Neutrophil (primary cell): ENCODE data around the gene NPBWR2.

Experiments used
- H3K27ac ChIP-seq: fragments of 200-600 bp; sonication (generic); 2 replicates; pipeline ENCODE4 v1.5.1; 2016; ENCODE audit warnings: mild to moderate bottlenecking, moderate library complexity
- H3K27me3 ChIP-seq: fragments of 200-600 bp; sonication (generic); 2 replicates; pipeline ENCODE4 v1.6.0; 2016; ENCODE audit warnings: mild to moderate bottlenecking
- H3K36me3 ChIP-seq: fragments of 200-600 bp; sonication (generic); 2 replicates; pipeline ENCODE4 v1.5.1; 2017
- H3K4me1 ChIP-seq, 2 experiments: fragments of 200-600 bp in 1 of 2; sonication (generic) in 1 of 2; 1 replicate in 1 of 2; 2 replicates in 1 of 2; pipeline versions ENCODE4 v1.5.1 to v1.6.1; 2013 to 2016; ENCODE audit warnings: low read depth in 1 of 2, low read length in 1 of 2, mild to moderate bottlenecking in 1 of 2, moderate library complexity in 1 of 2; ENCODE audit not compliant: control insufficient read depth in 1 of 2, insufficient read depth in 1 of 2
- H3K4me3 ChIP-seq, 2 experiments: fragments of 200-600 bp in 1 of 2; sonication (generic) in 1 of 2; 1 replicate in 1 of 2; 2 replicates in 1 of 2; pipeline ENCODE4 v1.5.1; 2013 to 2016; ENCODE audit warnings: low read depth in 1 of 2, low read length in 1 of 2, mild to moderate bottlenecking in 1 of 2, moderate library complexity in 1 of 2
- H3K9me3 ChIP-seq: fragments of 200-600 bp; sonication (generic); 2 replicates; pipeline ENCODE4 v1.5.1; 2016
- TF ChIP-seq, protein P1 (sequence below): fragments of 200-600 bp; sonication (generic); IDR thresholded peaks from 2 replicates; pipeline ENCODE4 v1.5.1; 2016; ENCODE audit warnings: antibody characterized with exemption

The NPBWR2 gene

DNA sequence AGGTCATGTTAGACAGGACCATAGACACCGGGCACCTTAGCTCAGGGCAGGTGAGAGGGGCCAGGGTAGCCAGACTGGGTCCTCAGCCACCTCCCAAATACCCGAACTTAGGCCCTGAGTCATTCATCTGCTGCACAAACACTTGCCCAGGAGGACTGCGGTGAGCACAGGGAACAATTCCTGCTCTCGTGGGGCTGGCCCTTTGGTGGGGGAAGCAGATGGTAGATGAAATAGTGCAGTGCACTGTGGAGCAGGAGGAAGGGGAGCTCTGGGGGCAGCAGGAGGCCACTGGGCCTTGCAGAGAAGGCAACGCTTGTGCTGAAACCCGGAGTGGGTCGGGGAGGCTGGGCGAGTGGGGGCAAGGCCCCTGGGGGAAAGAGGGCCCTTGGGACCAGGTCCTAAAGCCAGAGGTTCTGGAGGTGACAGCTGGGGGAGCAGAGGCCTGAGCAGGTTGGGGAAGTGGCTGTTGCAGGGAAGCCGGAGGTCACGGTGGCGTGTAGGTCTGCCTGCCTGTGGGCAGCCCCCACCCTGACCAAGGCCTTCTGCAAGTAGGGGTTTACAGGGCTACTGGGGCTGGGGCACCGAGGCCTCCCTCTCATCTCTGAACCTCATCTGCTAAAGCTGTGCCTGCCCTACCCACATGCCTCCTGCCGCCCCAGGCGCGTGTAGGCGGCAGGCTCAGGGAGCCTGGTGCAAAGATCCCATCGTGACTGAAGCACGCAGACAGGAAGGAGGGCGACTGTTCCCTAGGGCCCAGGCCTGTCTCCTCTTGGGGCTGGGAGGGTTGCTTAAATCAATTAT, 4.7 kb upstream of the NPBWR2 start:
- no peak overlapping the region for H3K27ac ChIP-seq
- H3K4me1 ChIP-seq: peaks cover 3 to 5% of the 10 kb centered on the region in 2 experiments
- H3K9me3 ChIP-seq: no peaks in the 10 kb centered on the region
- peaks cover 20% of the 10 kb centered on the region for H3K27me3 ChIP-seq
- no peak overlapping the region for H3K4me3 ChIP-seq
- TF ChIP-seq, protein P1, sequence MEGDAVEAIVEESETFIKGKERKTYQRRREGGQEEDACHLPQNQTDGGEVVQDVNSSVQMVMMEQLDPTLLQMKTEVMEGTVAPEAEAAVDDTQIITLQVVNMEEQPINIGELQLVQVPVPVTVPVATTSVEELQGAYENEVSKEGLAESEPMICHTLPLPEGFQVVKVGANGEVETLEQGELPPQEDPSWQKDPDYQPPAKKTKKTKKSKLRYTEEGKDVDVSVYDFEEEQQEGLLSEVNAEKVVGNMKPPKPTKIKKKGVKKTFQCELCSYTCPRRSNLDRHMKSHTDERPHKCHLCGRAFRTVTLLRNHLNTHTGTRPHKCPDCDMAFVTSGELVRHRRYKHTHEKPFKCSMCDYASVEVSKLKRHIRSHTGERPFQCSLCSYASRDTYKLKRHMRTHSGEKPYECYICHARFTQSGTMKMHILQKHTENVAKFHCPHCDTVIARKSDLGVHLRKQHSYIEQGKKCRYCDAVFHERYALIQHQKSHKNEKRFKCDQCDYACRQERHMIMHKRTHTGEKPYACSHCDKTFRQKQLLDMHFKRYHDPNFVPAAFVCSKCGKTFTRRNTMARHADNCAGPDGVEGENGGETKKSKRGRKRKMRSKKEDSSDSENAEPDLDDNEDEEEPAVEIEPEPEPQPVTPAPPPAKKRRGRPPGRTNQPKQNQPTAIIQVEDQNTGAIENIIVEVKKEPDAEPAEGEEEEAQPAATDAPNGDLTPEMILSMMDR: no peak
- no peaks in the 10 kb centered on the region for H3K36me3 ChIP-seq

DNA sequence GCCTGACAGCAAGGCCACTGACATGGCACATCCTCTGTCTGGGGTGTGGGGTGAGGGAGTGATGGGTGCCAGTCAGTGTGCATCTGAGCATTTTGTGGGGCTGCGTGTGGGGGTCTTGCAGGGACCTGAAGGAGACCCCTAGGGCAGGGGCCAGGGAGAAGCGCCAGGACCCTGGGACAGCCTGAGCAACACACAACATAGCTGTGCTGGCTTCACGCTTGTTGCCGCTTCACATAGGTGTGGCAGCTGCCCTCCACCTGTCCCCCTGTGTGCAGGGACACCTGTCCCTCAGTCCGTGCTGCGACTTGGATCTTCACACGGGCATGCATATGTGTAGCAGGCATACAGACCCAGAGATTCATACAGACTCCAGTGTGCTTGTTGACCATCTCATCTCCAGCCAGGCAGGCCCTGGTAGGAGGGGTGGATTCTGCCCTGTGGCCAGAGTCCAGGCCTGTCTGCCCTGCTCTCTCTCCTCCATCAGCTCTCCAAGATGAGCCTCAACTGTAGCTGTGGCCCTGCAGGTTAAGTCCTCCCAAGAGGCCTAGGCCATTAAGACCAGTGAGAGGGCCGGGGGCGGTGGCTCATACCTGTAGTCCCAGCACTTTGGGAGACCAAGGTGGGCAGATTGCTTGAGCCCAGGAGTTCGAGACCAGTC, 3.2 kb upstream of the NPBWR2 start:
- peaks cover 29% of the 10 kb centered on the region for H3K27me3 ChIP-seq
- TF ChIP-seq, protein P1: no peak
- peaks cover 3 to 5% of the 10 kb centered on the region in 2 experiments for H3K4me1 ChIP-seq

DNA sequence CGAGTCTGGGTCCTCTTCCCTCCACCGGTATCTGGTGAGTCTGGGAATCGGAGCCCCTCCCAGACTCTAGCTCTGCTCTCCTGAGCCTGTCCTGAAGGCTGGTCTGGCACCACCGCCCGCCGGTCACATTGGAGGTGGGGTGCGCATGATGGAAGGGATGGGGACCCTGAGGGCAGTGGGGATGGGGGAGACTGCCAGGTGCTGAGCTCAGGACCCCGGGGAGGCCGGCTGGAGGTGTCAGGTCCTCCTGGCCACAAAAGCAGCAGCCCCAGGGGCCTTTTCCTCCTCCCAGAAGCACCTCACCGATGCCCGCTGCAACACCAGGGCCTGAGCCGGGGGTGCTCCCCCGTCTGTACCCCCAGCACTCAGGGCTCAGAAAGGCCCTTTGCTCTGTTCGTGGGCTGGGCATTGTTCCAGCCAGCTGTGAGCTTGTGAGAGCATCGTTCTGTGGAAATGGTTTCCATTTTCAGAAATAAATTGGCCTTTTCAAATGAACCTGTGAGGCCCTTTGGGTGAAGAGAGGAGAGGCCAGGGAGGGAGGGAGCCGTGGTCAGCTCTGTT, 2.5 kb upstream of the NPBWR2 start:
- Histone ChIP-seq H3K4me3 (no peak overlapping the region), H3K4me1 (peaks cover 3 to 5% of the 10 kb centered on the region in 2 experiments), H3K27me3 (peaks cover 32% of the 10 kb centered on the region), H3K27ac (no peak overlapping the region), H3K36me3 (no peaks in the 10 kb centered on the region), H3K9me3 (no peaks in the 10 kb centered on the region)
- TF ChIP-seq, protein P1: no peak

More for the DNA sequence above, 3.2 kb upstream of the NPBWR2 start:
- no peak overlapping the region for H3K4me3 ChIP-seq
- H3K9me3 ChIP-seq: no peaks in the 10 kb centered on the region
- H3K36me3 ChIP-seq: no peaks in the 10 kb centered on the region
- H3K27ac ChIP-seq: no peak overlapping the region

DNA sequence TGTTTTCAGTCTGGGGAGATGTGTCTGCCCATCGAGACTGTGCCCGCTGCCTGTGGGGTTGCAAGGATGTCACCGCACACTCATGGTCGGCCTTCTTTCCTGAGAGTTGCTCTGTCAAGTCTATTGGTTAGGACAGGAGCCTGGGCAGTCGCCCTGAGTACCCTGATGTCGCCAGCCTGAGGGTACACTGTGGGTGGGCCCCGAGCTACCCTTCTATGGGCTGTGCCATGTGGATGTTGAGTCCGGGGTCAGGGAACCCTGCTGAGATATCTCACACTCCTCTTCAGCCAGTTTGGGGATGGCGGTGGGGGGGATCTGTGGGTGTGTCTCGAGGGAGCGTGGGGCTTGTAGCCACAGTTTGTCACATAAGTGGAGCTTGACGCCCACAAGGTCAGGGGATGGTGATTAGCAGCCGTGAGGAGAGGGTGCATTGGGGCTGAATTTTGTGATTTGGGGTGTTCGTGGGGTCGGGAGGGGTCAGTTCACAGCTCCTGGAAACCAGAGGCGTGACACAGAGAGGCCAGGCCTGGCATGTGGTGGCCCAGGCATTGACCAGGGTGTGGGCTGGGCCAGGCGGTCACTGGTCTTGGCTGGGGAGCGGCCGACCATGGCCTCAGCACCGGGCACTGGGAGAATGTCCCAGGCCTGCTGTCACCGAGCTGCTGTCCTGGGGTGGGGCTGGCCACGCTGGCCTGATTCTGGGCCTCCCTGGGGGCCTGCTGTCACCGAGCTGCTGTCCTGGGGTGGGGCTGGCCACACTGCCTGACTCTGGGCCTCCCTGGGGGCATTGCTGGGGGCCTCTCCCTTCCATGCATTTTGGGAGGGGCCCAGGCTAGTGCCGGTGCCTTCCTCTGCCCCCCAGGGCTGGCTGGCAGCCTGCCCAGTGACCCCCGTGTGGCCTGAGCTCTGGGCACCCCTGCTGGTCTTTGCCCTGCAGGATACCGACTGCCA, 1.6 kb upstream of the NPBWR2 start:
- Histone ChIP-seq H3K9me3 (no peaks in the 10 kb centered on the region), H3K4me3 (no peak overlapping the region), H3K36me3 (no peaks in the 10 kb centered on the region), H3K4me1 (peaks cover 3 to 5% of the 10 kb centered on the region in 2 experiments), H3K27ac (no peak overlapping the region), H3K27me3 (peaks cover 32% of the 10 kb centered on the region)
- TF ChIP-seq, protein P1: no peak
